Lung (tissue), 12 donors: ENCODE results near the gene SLC6A13. TPM values are rescaled to one million over a fixed set of nuclear protein-coding genes. Genes with fewer than 3 reads are reported as not detected.

Experiments
- ATAC-seq: fragments of 200-7000 bp; cut with Tn5 transposase; one replicate; pipeline ENCODE4 v1.9.1; 2020; ENCODE audit warnings: moderate number of reproducible peaks; ENCODE audit not compliant: insufficient read depth, low FRiP score
- DNase-seq, 3 donors: peaks; one replicate each; pipeline ENCODE4 v3.0.0-alpha.2; 2013 to 2017
- H3K27ac ChIP-seq, 2 donors: one replicate each; pipeline ENCODE4 v1.5.1; 2013; ENCODE audit warnings: mild to moderate bottlenecking in 2 of 2, moderate library complexity in 2 of 2, control low read depth in 1 of 2, inconsistent platforms in 1 of 2, low read depth in 1 of 2, low read length in 1 of 2
- H3K27me3 ChIP-seq, 3 donors: one replicate each; pipeline ENCODE4 v1.5.1; 2013; ENCODE audit warnings: low read length in 2 of 3; ENCODE audit not compliant: control insufficient read depth in 3 of 3, insufficient read depth in 3 of 3
- H3K36me3 ChIP-seq, 4 donors: one replicate each; pipeline ENCODE4 v1.5.1; 2013; ENCODE audit warnings: low read length in 4 of 4, mild to moderate bottlenecking in 1 of 4, moderate library complexity in 1 of 4; ENCODE audit not compliant: control insufficient read depth in 4 of 4, insufficient read depth in 4 of 4
- H3K4me1 ChIP-seq, 5 donors: one replicate each; pipeline ENCODE4 v1.5.1; 2013; ENCODE audit warnings: low read length in 5 of 5, mild to moderate bottlenecking in 2 of 5, moderate library complexity in 1 of 5; ENCODE audit not compliant: control insufficient read depth in 5 of 5, insufficient read depth in 5 of 5
- H3K4me3 ChIP-seq: one replicate; pipeline ENCODE4 v1.5.1; 2013; ENCODE audit warnings: mild to moderate bottlenecking, control low read depth, moderate library complexity
- H3K9ac ChIP-seq, 2 donors: one replicate each; pipeline ENCODE4 v1.5.1; 2013; ENCODE audit warnings: low read length in 2 of 2, control low read depth in 1 of 2; ENCODE audit not compliant: insufficient read depth in 1 of 2
- H3K9me3 ChIP-seq, 4 donors: one replicate each; pipeline ENCODE4 v1.5.1; 2013; ENCODE audit warnings: low read length in 3 of 4, mild to moderate bottlenecking in 1 of 4, moderate library complexity in 1 of 4; ENCODE audit not compliant: control insufficient read depth in 4 of 4, insufficient read depth in 3 of 4
- CTCF ChIP-seq: IDR thresholded peaks from 2 replicates; pipeline ENCODE4 v1.5.1; 2012; ENCODE audit warnings: mild to moderate bottlenecking; ENCODE audit errors: control extremely low read depth, extremely low read depth
- WGBS, 2 donors: extraction: QIAGEN DNeasy Blood & Tissue Kit; methylation state at CpG; one replicate each; pipeline ENCODE4 v1.1.7; 2013; 5-methylcytosine and 5-hydroxymethylcytosine counted together
- polyA plus RNA-seq, 2 donors: library from polyadenylated mRNA; stranded (reverse); fragments of 200-250 nt; gene quantifications; one replicate each; pipeline ENCODE4 v1.2.1, GENCODE V29; 2013
- total RNA-seq, 2 donors: library from RNA; depleted of rRNA in 1 of 2; stranded (reverse); fragments of >200 nt in 1 of 2; gene quantifications; one replicate each; pipeline ENCODE4 v1.2.1, GENCODE V29; 2014 to 2021
- donor health status: control.
- donor health status: control.
- donor health status: Bipolar disorder and iron deficiency.
- donor health status: healthy.
- donor health status: DM: yes; HTN: yes; CAD: no.

The SLC6A13 gene
- total and polyA plus RNA-seq, 4 donors = 0.46 to 2.4 (median 1.0) TPM

- Histone ChIP-seq H3K9ac (no peak overlapping the region), H3K27ac (no peak overlapping the region), H3K27me3 (peaks cover 0 to 2% (median 0%) of the 10 kb centered on the region in 3 donors), H3K4me1 (peaks cover 0 to 3% (median 0%) of the 10 kb centered on the region in 5 donors), H3K4me3 (no peak overlapping the region), H3K36me3 (no peaks in the 10 kb centered on the region), H3K9me3 (no peaks in the 10 kb centered on the region)
- no peak for TF ChIP-seq CTCF
- DNase-seq (no peak), ATAC-seq (no peak)
- 86 to 90% methylated on average over 9 of the region's 9 CpGs for WGBS, 2 donors
Observed at GRCh38 chr12:254912-255311, 7.7 kb downstream of the SLC6A13 start.

- Histone ChIP-seq H3K9me3 (no peaks in the 10 kb centered on the region), H3K36me3 (no peaks in the 10 kb centered on the region), H3K27me3 (peaks cover 0 to 2% (median 0%) of the 10 kb centered on the region in 3 donors), H3K4me1 (peaks cover 0 to 3% (median 0%) of the 10 kb centered on the region in 5 donors), H3K4me3 (no peak overlapping the region), H3K9ac (peak overlapping the region in 1 of 2 donors; percentile 37), H3K27ac (no peak overlapping the region)
- WGBS, 2 donors = 74 to 79% methylated on average over 10 of the region's 10 CpGs
- no peak for ATAC-seq
- no peak for TF ChIP-seq CTCF
- no peak for DNase-seq
Observed at GRCh38 chr12:254039-254438, 8.6 kb downstream of the SLC6A13 start.

- ATAC-seq (no peak), DNase-seq (peak in 1 of 3 donors; percentile 39)
- no peaks in the 10 kb centered on the region for H3K9me3 ChIP-seq
- no peak for TF ChIP-seq CTCF
- no peak overlapping the region for H3K9ac ChIP-seq
- 73 to 87% methylated on average over 12 of the region's 12 CpGs for WGBS, 2 donors
- peaks cover 0 to 3% (median 0%) of the 10 kb centered on the region in 5 donors for H3K4me1 ChIP-seq
- no peak overlapping the region for H3K4me3 ChIP-seq
- no peak overlapping the region for H3K27ac ChIP-seq
- H3K36me3 ChIP-seq = no peaks in the 10 kb centered on the region
- peaks cover 0 to 1% (median 0%) of the 10 kb centered on the region in 3 donors for H3K27me3 ChIP-seq
Observed at GRCh38 chr12:253116-253831, 9.4 kb downstream of the SLC6A13 start.
